ENCODE results near the gene DCUN1D3.

DCUN1D3 gene

DNA sequence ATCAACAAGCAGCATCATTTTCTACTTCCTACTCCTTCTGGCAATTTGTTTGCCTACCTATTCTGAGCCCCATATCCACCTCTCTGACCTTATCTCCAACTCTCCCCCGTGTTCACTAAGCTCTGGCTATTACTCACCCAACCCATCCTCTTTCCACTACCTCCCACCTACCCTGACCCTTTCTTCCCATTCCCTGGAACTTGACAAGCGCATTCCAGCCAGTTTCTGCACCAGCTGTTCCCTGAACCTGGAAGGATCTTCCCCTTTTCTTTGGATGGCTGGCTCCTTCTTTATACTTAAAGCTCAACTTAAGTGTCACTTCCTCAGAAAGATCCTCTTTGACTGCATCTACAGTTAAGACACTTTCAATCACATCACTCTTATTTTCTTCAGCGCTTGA is 2.2 kb downstream of the DCUN1D3 start:
- ATAC-seq, result no peak
- TF ChIP-seq POU6F1 (CRISPR knock-in tag; IDR thresholded peaks at IDR 0.05; ENCODE audit: borderline replicate concordance, low read depth) (no peak), ZNF565 (CRISPR knock-in tag; conservative IDR thresholded peaks at IDR 0.05; ENCODE audit: low read depth) (no peak), ZNF8 (CRISPR knock-in tag; IDR thresholded peaks at IDR 0.05) (no peak)

GRCh38 chr16:20897253-20897897 is 2.8 kb downstream of the DCUN1D3 start:
- TF ChIP-seq ZFP30 (CRISPR knock-in tag; IDR thresholded peaks at IDR 0.05) (no peak), RARB (CRISPR knock-in tag; IDR thresholded peaks at IDR 0.05) (no peak), OSR1 (CRISPR knock-in tag; IDR thresholded peaks at IDR 0.05) (no peak), ZNF8 (CRISPR knock-in tag; IDR thresholded peaks at IDR 0.05) (no peak), BACH2 (CRISPR knock-in tag; IDR thresholded peaks at IDR 0.05; ENCODE audit: borderline replicate concordance) (no peak), ZNF565 (CRISPR knock-in tag; conservative IDR thresholded peaks at IDR 0.05; ENCODE audit: low read depth) (no peak), PPARA (CRISPR knock-in tag; IDR thresholded peaks at IDR 0.05; ENCODE audit: borderline replicate concordance) (no peak), ZFP3 (CRISPR knock-in tag; IDR thresholded peaks at IDR 0.05) (no peak), GLIS3 (CRISPR knock-in tag; IDR thresholded peaks at IDR 0.05) (no peak), ISL1 (CRISPR knock-in tag; IDR thresholded peaks at IDR 0.05) (no peak), TOX (CRISPR knock-in tag; IDR thresholded peaks at IDR 0.05; ENCODE audit: borderline replicate concordance) (no peak), CSRNP3 (CRISPR knock-in tag; IDR thresholded peaks at IDR 0.05) (no peak), ARNTL (CRISPR knock-in tag; IDR thresholded peaks at IDR 0.05; ENCODE audit: borderline replicate concordance, low read depth) (no peak), ZC3H10 (CRISPR knock-in tag; IDR thresholded peaks at IDR 0.05) (no peak), SNAI2 (CRISPR knock-in tag; IDR thresholded peaks at IDR 0.05) (no peak)
- TF ChIP-seq, protein P1, sequence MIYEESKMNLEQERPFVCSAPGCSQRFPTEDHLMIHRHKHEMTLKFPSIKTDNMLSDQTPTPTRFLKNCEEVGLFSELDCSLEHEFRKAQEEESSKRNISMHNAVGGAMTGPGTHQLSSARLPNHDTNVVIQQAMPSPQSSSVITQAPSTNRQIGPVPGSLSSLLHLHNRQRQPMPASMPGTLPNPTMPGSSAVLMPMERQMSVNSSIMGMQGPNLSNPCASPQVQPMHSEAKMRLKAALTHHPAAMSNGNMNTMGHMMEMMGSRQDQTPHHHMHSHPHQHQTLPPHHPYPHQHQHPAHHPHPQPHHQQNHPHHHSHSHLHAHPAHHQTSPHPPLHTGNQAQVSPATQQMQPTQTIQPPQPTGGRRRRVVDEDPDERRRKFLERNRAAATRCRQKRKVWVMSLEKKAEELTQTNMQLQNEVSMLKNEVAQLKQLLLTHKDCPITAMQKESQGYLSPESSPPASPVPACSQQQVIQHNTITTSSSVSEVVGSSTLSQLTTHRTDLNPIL (CRISPR knock-in tag; IDR thresholded peaks at IDR 0.05; ENCODE audit: low read depth), result no peak
- no peak for ATAC-seq

DNA sequence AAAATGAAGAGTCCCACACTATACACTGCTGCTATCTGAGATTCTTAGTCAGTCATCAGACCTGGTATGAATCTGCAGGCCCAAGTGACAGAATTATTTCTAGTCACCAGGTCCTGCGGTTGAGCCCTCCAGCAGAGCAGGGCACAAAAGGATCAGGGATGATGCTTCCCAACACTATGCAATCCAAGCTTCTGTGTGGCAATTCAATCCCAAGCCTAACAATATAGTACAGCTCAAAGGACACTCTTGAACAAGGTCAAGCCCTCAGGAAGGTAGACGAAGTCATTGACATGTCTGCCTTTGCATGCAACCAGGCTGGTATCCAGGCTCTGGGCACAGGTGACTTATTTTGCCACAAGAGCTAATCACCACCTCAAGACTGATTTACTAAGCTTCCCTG is 5.8 kb downstream of the DCUN1D3 start:
- no peak for TF ChIP-seq TCF4 (CRISPR knock-in tag; IDR thresholded peaks at IDR 0.05; ENCODE audit: borderline replicate concordance)
- TF ChIP-seq, protein P1 (CRISPR knock-in tag; IDR thresholded peaks at IDR 0.05; ENCODE audit: low read depth), result no peak
- no peak for TF ChIP-seq ZNF8 (CRISPR knock-in tag; IDR thresholded peaks at IDR 0.05)
- TF ChIP-seq GLIS3 (CRISPR knock-in tag; IDR thresholded peaks at IDR 0.05), result no peak
- no peak for TF ChIP-seq POU6F1 (CRISPR knock-in tag; IDR thresholded peaks at IDR 0.05; ENCODE audit: borderline replicate concordance, low read depth)
- TF ChIP-seq, protein P2, sequence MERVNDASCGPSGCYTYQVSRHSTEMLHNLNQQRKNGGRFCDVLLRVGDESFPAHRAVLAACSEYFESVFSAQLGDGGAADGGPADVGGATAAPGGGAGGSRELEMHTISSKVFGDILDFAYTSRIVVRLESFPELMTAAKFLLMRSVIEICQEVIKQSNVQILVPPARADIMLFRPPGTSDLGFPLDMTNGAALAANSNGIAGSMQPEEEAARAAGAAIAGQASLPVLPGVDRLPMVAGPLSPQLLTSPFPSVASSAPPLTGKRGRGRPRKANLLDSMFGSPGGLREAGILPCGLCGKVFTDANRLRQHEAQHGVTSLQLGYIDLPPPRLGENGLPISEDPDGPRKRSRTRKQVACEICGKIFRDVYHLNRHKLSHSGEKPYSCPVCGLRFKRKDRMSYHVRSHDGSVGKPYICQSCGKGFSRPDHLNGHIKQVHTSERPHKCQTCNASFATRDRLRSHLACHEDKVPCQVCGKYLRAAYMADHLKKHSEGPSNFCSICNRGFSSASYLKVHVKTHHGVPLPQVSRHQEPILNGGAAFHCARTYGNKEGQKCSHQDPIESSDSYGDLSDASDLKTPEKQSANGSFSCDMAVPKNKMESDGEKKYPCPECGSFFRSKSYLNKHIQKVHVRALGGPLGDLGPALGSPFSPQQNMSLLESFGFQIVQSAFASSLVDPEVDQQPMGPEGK (CRISPR knock-in tag; IDR thresholded peaks at IDR 0.05; ENCODE audit: borderline replicate concordance), result no peak
- no peak for TF ChIP-seq ZFP30 (CRISPR knock-in tag; IDR thresholded peaks at IDR 0.05)
- no peak for TF ChIP-seq TSHZ2 (CRISPR knock-in tag; IDR thresholded peaks at IDR 0.05)
- ATAC-seq, result no peak

Measured in SK-N-SH treated with all-trans-retinoic acid at 6 μM for 48 hours (cell line).